HG02610 (cell line): ENCODE results near the gene GALNT14.

ENCODE experiments used
- ATAC-seq: cut with Tn5 transposase; IDR thresholded peaks from one replicate; pipeline ENCODE4 v1.9.1; 2021; ENCODE audit warnings: mild to moderate bottlenecking, moderate library complexity; ENCODE audit not compliant: unreplicated experiment

GALNT14 gene

GRCh38 chr2:31136000-31136399, 2.2 kb downstream of the GALNT14 start:
- ATAC-seq, result no peak

GRCh38 chr2:31134480-31134879, 3.8 kb downstream of the GALNT14 start:
- ATAC-seq, result no peak

DNA sequence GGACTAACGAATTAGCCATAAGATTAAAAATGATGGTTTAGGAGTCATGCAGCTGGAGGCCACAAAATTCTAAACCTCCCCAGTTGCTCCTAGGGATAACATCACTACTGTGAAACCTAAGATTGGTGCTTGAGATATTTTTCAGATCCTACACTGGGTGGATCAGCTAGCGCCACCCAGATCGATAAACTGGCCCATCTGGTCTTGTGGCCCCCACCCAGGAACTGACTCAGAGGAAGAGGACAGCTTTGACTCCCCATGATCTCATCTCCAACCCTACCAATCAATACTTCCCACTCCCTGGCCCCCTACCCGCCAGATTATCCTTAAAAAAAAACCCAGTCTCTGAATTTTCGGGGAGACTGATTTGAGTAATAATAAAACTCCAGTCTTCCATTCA, 5.5 kb downstream of the GALNT14 start:
- ATAC-seq, result no peak

DNA sequence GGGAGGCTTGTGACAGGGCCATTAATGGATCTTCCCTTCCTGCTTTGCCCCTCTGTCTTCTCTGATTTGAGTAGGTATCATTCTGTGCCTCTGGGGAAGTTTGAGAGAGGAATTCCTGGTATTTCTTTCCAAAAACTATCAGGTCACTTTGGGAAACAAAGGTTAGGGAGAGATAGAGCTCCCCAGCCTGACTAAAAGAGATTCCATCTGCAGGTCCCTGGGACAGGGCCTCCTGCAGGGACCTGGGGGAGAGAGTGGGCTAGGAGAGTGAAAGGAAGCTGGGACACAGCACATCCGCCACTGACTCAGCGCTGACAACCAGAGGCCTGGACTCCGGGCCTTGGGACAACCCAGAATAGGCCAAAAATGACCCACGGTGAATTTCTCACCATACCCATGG, 6.4 kb downstream of the GALNT14 start:
- no peak for ATAC-seq

DNA sequence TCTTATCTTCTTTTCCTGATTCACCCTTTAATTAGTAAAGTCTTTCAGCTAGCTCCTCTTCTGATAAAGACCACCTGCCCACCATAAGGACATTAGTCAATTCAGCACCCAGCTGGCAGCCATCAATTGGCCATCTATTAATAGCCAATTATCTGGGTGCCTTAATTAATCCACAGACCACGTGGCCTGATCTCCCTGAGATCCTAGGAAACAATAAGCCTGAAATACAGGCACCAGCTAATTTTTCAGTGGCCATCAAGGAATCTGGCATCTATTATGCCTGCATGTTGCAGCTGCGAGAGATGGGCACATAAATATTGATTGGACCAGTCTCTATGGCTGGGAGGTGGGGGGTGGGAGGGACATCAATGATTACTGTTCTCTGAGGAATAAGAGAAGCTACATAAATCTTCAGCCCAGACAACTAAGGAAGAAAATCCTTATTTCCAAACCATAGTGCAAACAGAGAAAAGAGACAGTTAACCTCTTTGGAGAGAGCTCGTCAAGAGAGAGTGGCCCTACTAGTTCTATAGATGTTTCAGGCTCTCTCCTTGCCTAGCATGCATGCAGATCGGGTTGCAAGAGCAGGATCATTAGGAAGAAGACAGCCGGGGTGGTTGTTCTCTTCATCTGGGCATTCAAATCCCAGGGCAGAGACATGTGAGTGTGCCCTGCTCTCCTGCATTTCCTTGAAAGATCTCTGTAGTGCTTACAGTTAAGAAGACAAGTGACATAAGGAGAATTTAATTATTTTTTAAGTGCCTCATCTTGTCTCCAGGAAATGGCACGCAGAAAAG, 8.7 kb downstream of the GALNT14 start:
- no peak for ATAC-seq

- no peak for ATAC-seq
These were observed 10.3 kb downstream of the GALNT14 start for GRCh38 chr2:31127931-31128330.

GRCh38 chr2:31125918-31126695, 12.1 kb downstream of the GALNT14 start:
- no peak for ATAC-seq

DNA sequence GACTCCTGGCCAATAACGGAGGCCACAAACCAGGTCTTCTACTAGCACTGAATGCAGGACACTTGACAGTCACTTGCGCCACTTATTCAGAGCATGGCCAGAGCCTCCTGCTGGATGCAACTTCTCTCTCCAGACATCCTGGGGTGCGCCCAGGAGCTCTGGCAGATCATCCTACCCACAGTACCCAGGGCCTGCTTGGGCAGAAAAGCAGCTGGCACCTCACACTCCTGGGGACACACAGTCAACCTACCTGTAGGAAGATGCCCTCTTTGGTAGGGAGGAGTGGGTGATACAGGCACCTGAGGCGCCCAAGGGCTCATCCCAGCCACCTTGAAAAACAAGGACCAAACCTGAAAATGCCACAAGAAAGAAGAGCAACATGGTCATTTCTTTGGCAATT, 13.3 kb downstream of the GALNT14 start:
- no peak for ATAC-seq

- ATAC-seq, result no peak
These were observed 16.1 kb downstream of the GALNT14 start for GRCh38 chr2:31122133-31122532.

GRCh38 chr2:31113765-31114164, 24.5 kb downstream of the GALNT14 start:
- no peak for ATAC-seq

DNA sequence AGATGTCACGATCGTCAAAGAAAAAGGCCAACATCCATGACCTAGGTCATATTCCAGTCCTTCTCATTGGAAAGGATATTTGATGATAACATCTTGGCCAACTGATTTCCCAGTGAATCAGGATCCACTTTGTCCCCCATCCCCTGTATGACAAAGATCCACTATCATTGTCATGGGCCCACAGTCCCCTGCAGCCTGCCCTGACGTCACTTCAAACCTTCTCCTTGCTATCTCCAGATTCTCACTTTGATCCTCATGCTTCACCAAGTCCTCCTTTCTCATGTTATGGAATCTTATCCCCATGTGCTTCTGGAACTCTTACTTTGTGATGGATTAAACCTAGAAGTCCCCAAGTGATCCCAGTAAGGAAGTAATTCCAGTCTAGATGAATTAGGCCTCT, 25.7 kb downstream of the GALNT14 start:
- no peak for ATAC-seq

DNA sequence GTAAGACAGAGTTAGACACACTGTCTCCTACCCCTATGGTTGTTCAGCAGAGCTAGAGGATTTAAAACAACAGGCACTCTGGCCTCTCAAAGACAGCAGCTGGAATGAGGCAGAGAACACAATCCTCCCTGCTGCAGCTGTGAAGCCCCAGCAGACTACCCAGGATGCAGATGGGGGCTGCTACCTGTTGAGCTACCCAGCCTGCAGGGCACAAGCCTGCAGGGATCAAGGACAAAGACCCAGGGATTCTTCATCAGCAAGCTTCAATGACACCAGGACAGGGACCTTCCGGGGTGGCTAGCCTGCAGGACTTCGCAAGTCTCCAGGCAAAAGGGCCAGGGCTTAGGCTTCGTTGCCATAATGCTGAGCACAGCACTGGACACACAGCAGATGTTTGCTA, 27.2 kb downstream of the GALNT14 start:
- no peak for ATAC-seq

DNA sequence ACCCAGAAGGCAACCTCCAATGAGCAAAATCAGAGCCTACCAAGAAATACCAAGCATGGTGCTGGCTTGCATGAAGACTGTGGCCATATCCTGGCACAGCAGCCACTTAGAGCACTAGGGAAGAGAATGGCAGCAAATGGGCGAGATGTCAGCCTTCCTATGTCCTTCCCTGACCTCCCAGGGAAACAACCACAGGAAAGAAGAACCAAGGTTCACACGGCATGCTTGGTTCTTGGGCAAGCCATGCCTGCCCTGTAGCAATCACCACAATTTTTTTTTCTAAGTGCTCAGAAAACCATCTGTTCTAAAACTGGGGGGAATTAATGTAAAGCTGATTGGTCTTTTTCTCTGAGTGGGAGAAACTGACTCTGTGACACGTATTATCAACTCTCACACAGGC, 27.8 kb downstream of the GALNT14 start:
- ATAC-seq, result no peak

GRCh38 chr2:31109633-31110192, 28.5 kb downstream of the GALNT14 start:
- no peak for ATAC-seq

DNA sequence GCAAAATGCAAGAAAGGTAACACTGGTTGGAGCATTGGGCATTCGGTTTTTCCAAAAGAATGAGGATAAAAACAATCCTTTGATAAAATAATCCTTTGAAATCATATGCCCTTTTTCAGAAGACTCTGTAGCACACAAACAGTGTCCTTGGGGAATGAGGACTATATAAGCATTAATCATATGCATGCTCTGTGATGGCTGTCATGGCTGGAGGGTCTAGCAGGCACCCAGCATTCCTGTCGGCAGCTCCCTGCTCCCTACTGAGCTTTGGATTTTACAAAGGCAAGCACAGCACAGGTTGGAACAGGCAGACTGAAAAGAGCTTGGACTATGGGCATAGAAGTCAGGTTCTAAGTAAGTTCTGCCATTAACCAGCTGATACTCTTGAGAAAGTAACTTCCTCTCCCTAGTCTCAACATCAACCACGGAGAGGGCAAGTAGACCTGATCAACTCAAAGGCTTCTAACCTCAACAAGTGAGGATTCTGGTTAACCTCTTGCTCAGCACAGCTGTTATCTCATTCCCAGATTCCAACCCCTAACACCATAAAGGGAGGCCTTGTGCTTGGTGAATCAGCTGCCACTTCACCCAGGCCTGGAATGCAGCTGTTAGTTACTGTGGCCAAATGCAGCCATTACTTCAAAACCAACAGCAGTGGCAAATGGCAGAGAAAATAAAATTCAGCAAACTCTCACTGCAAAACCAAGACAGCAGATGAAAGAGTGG, 29.5 kb downstream of the GALNT14 start:
- ATAC-seq, result no peak

GRCh38 chr2:31107591-31108300, 30.5 kb downstream of the GALNT14 start:
- no peak for ATAC-seq

DNA sequence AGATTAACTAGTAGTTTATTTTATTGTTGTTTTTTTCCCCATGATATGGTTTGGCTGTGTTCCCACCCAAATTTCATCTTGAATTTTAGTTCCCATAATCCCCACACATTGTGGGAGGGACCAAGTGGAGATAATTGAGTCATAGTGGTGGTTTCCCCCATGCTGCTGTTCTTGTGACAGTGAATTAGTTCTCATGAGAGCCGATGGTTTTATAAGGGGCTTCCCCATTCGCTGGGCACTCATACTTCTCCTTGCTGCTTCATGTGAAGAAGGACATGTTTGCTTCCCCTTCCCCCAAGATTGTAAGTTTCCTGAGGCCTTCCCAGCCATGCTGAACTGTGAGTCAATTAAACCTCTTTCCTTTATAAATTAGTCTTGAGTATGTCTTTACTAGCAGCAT, 36.5 kb downstream of the GALNT14 start:
- ATAC-seq, result no peak

DNA sequence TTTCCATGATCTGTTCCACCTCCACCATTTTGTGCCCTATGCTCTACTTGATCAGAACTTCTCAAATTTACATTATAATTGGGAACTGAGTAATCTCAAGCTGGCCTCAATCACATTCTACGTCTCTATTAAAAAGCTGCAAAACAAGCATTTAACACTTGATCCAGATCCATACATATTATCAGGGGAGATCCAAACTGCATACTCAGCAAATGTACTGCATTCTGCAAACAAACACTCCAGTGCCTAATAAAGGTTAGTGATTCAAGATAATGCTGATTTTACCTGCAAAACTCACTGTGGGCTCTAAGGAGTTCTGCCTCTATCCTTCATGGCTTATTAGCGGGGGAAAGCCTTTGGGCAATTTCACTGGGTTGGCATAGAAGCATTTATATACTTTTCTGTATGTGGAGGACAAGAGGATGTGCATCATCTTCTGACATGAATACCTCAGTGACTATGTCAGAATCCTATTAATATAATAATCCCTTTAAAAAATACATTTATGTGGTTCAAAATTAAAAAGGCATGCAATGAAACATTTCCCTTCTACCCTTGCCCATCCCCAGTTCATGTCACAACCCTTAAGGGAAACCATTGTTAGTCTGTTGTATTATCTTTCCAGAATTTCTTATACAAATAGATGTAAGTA, 40.2 kb downstream of the GALNT14 start:
- ATAC-seq, result no peak

DNA sequence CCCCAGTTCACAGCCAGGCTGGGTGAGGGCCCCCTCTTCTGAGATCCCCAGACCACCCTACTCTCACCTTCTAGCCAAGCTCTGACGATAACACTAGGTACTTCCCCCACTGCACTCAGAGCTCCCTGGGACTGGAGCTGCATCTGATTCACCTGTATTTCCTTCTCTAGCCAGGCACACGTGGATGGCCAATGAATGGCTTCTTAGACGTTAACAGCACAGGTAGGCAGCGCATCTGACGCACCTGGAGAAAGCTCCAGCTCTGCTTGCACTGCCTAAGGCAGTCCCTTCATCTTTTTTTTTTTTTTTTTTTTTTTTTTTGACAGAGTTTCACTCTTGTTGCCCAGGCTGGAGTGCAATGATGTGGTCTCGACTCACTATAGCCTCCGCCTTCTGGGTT, 48.1 kb downstream of the GALNT14 start:
- no peak for ATAC-seq

DNA sequence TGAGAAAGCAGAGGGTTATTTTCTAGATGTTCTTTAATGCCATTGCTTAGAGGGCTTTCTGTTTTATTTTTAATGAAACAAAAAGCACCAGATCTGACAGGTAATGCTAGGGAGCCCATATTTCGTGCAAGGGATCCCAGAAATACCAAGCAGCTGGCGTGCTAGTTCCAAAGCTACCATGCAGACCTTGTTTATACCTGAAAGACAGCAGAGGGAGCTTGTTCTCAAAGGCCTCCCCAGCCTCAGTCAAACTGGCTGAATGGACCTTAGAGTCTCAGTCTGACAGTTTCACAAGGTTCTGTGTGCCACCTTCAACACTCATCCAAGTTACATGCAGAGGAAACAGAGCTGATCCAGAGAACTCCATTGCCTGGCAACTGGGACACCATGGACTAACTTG, 48.6 kb downstream of the GALNT14 start:
- no peak for ATAC-seq
